Keratinocyte (primary cell): ENCODE data around the gene MYPOP. TPM values are rescaled to one million over a fixed set of nuclear protein-coding genes. Genes with fewer than 3 reads are reported as not detected.

Experiments
- DNase-seq: peaks from one replicate; pipeline ENCODE4 v3.0.0-alpha.2; 2011; ENCODE audit warnings: low read depth, missing footprints, low spot score
- FAIRE-seq: peaks from 2 replicates; lab custom pipeline; 2011; peaks lifted over from hg19 to GRCh38; lab: Jason Lieb, UNC
- H2AFZ ChIP-seq: 2 replicates; pipeline ENCODE4 v1.6.0; 2012; ENCODE audit warnings: low read length, control low read depth, inconsistent platforms; ENCODE audit not compliant: control insufficient read depth
- H3K27ac ChIP-seq: 2 replicates; pipeline ENCODE4 v1.5.1; 2011; ENCODE audit warnings: low read length; ENCODE audit not compliant: control insufficient read depth, insufficient read depth
- H3K27me3 ChIP-seq: 3 replicates; pipeline ENCODE4 v1.6.0; 2011; ENCODE audit warnings: low read length; ENCODE audit not compliant: control insufficient read depth, insufficient read depth; ENCODE audit errors: extremely low read depth
- H3K36me3 ChIP-seq, 2 experiments: 2 replicates in 1 of 2; 3 replicates in 1 of 2; pipeline ENCODE4 v1.5.1; 2011; ENCODE audit warnings: low read length in 2 of 2, mild to moderate bottlenecking in 1 of 2; ENCODE audit not compliant: control insufficient read depth in 2 of 2, insufficient read depth in 2 of 2; ENCODE audit errors: extremely low read depth in 1 of 2
- H3K4me1 ChIP-seq: 3 replicates; pipeline ENCODE4 v1.5.1; 2011; ENCODE audit warnings: low read length; ENCODE audit not compliant: control insufficient read depth, insufficient read depth; ENCODE audit errors: extremely low read depth
- H3K4me2 ChIP-seq: 3 replicates; pipeline ENCODE4 v1.6.0; 2011; ENCODE audit warnings: low read depth, low read length; ENCODE audit not compliant: control insufficient read depth, insufficient read depth; ENCODE audit errors: extremely low read depth
- H3K4me3 ChIP-seq, 3 experiments: fragments of 200-600 bp in 1 of 3; sonication (generic) in 1 of 3; 2 replicates in 2 of 3; 3 replicates in 1 of 3; pipeline ENCODE4 v1.5.1; 2011 to 2016; ENCODE audit warnings: low read length in 3 of 3, mild to moderate bottlenecking in 3 of 3, control low read depth in 2 of 3, inconsistent platforms in 1 of 3, low read depth in 1 of 3, mixed read lengths in 1 of 3, mixed run types in 1 of 3, moderate library complexity in 1 of 3; ENCODE audit not compliant: control insufficient read depth in 2 of 3, insufficient read depth in 2 of 3; ENCODE audit errors: extremely low read depth in 1 of 3
- H3K79me2 ChIP-seq: 2 replicates; pipeline ENCODE4 v1.6.0; 2012; ENCODE audit warnings: low read length; ENCODE audit not compliant: control insufficient read depth, insufficient read depth
- H3K9ac ChIP-seq: 3 replicates; pipeline ENCODE4 v1.6.0; 2011; ENCODE audit warnings: low read length; ENCODE audit not compliant: control insufficient read depth, insufficient read depth; ENCODE audit errors: extremely low read depth
- H3K9me1 ChIP-seq: 3 replicates; pipeline ENCODE4 v1.6.0; 2011; ENCODE audit warnings: low read length; ENCODE audit not compliant: control insufficient read depth, insufficient read depth; ENCODE audit errors: extremely low read depth
- H3K9me3 ChIP-seq: 2 replicates; pipeline ENCODE4 v1.5.1; 2012; ENCODE audit warnings: low read depth, low read length; ENCODE audit not compliant: control insufficient read depth
- H4K20me1 ChIP-seq: 3 replicates; pipeline ENCODE4 v1.6.0; 2011; ENCODE audit warnings: low read length; ENCODE audit not compliant: control insufficient read depth, insufficient read depth; ENCODE audit errors: extremely low read depth
- CTCF ChIP-seq, 3 experiments: IDR thresholded peaks in 1 of 3; conservative IDR thresholded peaks in 1 of 3; optimal IDR thresholded peaks in 1 of 3; 2 replicates in 2 of 3; 3 replicates in 1 of 3; pipeline versions ENCODE3 to v1.5.1; 2011; ENCODE audit warnings: low read length in 3 of 3, mild to moderate bottlenecking in 3 of 3, moderate library complexity in 2 of 3, control low read depth in 1 of 3, inconsistent platforms in 1 of 3; ENCODE audit not compliant: insufficient read depth in 2 of 3; ENCODE audit errors: extremely low read depth in 1 of 3
- EZH2 ChIP-seq: IDR thresholded peaks from one replicate; pipeline ENCODE4 v1.6.1; 2012; ENCODE audit warnings: inconsistent platforms, mild to moderate bottlenecking, low read length, moderate library complexity
- dilution Hi-C: fragments of 300-500 bp; cut with MboI; formaldehyde crosslinking; loops from one replicate; pipeline ENCODE4 v1.7.0; 2020; ENCODE audit warnings: low sequenced_read_pairs; ENCODE audit not compliant: extremely low pct_ligation_motif_present
- polyA plus RNA-seq, 5 experiments: library from polyadenylated mRNA; depleted of rRNA in 3 of 5; stranded (reverse) in 3 of 5; stranded (forward) in 1 of 5; unstranded in 1 of 5; fragments of >200 nt; gene quantifications; 1 replicate in 1 of 5; 2 replicates in 3 of 5; 3 replicates in 1 of 5; pipeline versions ENCODE4 v1.2.1 to v1.2.3, GENCODE V29; 2011 to 2012; ENCODE audit warnings: missing spikeins in 2 of 5, low read depth in 1 of 5, low replicate concordance in 1 of 5

The MYPOP gene
- polyA plus RNA-seq, 1 donor (not counting 4 experiments of a cell fraction or from before 2014, with no cell fraction given), result 1.3 TPM

GRCh38 chr19:45938733-45939319 lies 36.4 kb upstream of the MYPOP start:
- TF ChIP-seq EZH2 (no peak), CTCF (optimal IDR thresholded peaks at IDR 0.05 in 1 of 3, IDR thresholded peaks at IDR 0.05 in 1 of 3, conservative IDR thresholded peaks at IDR 0.05 in 1 of 3; ENCODE audit: extremely low read depth in 1 of 3, insufficient read depth in 2 of 3, low read length in 3 of 3) (no peak)
- H3K4me2 ChIP-seq, result no peak overlapping the region
- dilution Hi-C loops, result no loop called here
- no peaks in the 10 kb centered on the region for H3K4me1 ChIP-seq
- H3K27me3 ChIP-seq, result peaks cover 14% of the 10 kb centered on the region
- no peak overlapping the region for H2AFZ ChIP-seq
- FAIRE-seq (no peak), DNase-seq (no peak)
- H3K79me2 ChIP-seq, result no peaks in the 10 kb centered on the region
- no peaks in the 10 kb centered on the region for H4K20me1 ChIP-seq
- H3K9ac ChIP-seq, result no peak overlapping the region
- H3K36me3 ChIP-seq, result no peaks in the 10 kb centered on the region
- H3K9me1 ChIP-seq, result no peaks in the 10 kb centered on the region
- H3K4me3 ChIP-seq, result no peak overlapping the region
- H3K9me3 ChIP-seq, result no peaks in the 10 kb centered on the region
- no peak overlapping the region for H3K27ac ChIP-seq

GRCh38 chr19:45935267-45935666 lies 32.9 kb upstream of the MYPOP start:
- Histone ChIP-seq H3K9me1 (no peaks in the 10 kb centered on the region), H3K9me3 (no peaks in the 10 kb centered on the region), H3K36me3 (no peaks in the 10 kb centered on the region), H3K9ac (no peak overlapping the region), H3K4me3 (no peak overlapping the region), H4K20me1 (no peaks in the 10 kb centered on the region), H3K27me3 (peaks cover 10% of the 10 kb centered on the region), H3K4me2 (no peak overlapping the region), H3K4me1 (no peaks in the 10 kb centered on the region), H3K27ac (no peak overlapping the region), H3K79me2 (no peaks in the 10 kb centered on the region), H2AFZ (no peak overlapping the region)
- TF ChIP-seq CTCF (optimal IDR thresholded peaks at IDR 0.05 in 1 of 3, IDR thresholded peaks at IDR 0.05 in 1 of 3, conservative IDR thresholded peaks at IDR 0.05 in 1 of 3; ENCODE audit: extremely low read depth in 1 of 3, insufficient read depth in 2 of 3, low read length in 3 of 3), result no peak
- no peak for TF ChIP-seq EZH2
- FAIRE-seq (no peak), DNase-seq (no peak)
- dilution Hi-C loops, result no loop called here
